ENCODE data around the gene GMDS. TPM values are rescaled to one million over a fixed set of nuclear protein-coding genes. Genes with fewer than 3 reads are reported as not detected.

The GMDS gene
- total RNA-seq, 1 donor from 2014 or later, result 44.5 TPM

DNA sequence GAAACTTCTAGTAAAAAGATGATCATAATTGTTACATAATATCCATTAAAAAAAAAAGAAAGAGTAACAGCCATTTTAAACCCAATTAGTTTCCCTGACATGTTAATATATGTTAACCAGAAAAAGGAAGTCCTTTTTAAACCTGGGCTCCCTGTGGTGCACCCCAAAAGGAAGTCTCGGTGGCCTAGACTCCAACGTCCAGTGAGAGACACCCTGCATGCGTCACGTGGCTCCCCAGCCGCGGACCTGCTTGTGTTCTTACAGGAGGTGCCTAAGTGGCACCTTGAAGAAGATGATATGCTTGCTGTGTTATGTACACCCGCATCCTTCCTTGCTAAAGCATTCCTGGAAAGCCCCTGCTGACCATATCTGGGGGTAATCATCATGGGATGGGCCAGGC is 585.6 kb downstream of the GMDS start:
- Mint-ChIP-seq H3K27me3 (ENCODE audit: insufficient read depth) (no peaks in the 10 kb centered on the region), H3K36me3 (ENCODE audit: low read depth) (no peaks in the 10 kb centered on the region), H3K4me3 (no peak overlapping the region), H3K4me1 (ENCODE audit: low read depth) (no peaks in the 10 kb centered on the region), H3K27ac (no peak overlapping the region), H3K9me3 (no peaks in the 10 kb centered on the region)
- intact Hi-C loops (cut with micrococcal nuclease), result no loop called here
- no peak for DNase-seq (ENCODE audit: low spot score)

DNA sequence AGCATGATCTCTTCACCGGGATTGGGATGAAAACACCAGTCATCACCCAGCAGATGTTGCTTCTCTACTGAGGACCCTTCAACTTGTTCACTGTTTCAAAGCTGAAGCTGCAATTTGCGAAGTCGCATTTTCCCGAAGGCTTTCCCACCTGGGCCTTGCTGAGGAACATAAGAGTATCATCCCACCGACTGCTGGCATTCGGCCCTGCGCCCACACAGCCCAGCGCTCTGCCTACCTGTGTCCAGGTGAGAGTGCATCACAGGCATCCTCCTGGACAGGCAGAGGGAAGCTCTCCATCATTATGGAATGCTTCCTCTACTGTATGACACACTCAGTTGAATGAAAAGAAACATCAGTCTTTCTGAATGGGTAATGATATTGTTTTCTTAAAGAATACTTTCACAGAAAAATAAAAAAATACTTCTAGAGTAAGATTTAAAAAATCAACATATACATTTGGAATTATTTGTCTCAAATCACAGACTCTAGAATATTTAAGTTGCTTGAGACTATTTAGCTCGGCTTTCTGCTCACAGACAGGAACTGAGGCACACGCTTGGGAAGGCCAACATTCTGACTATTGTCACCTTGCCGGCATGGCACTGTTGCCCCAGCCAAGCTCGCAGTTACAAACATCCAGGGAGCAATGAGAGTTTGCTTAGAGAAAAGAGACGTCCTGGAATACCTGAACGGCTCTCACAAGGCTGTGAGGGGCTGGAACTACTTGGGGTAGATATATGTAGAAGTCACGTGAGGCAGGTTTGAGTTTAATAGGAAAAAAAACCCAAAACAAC is 587.0 kb downstream of the GMDS start:
- no peaks in the 10 kb centered on the region for H3K4me1 Mint-ChIP-seq (ENCODE audit: low read depth)
- no peak for DNase-seq (ENCODE audit: low spot score)
- no peak overlapping the region for H3K4me3 Mint-ChIP-seq
- intact Hi-C loops (cut with micrococcal nuclease), result no loop called here
- H3K27me3 Mint-ChIP-seq (ENCODE audit: insufficient read depth), result no peaks in the 10 kb centered on the region
- no peaks in the 10 kb centered on the region for H3K36me3 Mint-ChIP-seq (ENCODE audit: low read depth)
- no peak overlapping the region for H3K27ac Mint-ChIP-seq
- no peaks in the 10 kb centered on the region for H3K9me3 Mint-ChIP-seq

DNA sequence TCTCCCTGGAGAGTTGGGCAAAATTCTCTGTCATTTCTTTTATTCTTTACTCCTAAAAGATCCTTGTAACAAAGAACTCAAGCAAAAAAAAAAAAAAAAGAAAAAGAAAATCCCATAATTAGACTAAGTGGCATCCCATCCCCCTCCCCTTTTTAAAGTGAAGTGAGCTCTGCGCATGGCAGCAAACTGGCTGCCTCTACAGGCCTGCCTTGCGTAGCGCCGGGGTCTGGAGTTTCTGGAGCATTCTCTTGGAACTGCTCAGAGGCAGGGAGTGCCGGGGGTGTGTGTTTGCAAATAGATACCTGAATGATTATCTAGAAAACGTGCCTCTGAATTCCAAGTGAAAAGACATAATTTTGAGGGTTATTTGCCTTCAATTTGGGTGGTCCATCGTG is 587.6 kb downstream of the GMDS start:
- Mint-ChIP-seq H3K36me3 (ENCODE audit: low read depth) (no peaks in the 10 kb centered on the region), H3K27me3 (ENCODE audit: insufficient read depth) (no peaks in the 10 kb centered on the region), H3K4me3 (no peak overlapping the region), H3K9me3 (no peaks in the 10 kb centered on the region), H3K4me1 (ENCODE audit: low read depth) (no peaks in the 10 kb centered on the region), H3K27ac (no peak overlapping the region)
- intact Hi-C loops (cut with micrococcal nuclease), result no loop called here
- DNase-seq (ENCODE audit: low spot score), result no peak

DNA sequence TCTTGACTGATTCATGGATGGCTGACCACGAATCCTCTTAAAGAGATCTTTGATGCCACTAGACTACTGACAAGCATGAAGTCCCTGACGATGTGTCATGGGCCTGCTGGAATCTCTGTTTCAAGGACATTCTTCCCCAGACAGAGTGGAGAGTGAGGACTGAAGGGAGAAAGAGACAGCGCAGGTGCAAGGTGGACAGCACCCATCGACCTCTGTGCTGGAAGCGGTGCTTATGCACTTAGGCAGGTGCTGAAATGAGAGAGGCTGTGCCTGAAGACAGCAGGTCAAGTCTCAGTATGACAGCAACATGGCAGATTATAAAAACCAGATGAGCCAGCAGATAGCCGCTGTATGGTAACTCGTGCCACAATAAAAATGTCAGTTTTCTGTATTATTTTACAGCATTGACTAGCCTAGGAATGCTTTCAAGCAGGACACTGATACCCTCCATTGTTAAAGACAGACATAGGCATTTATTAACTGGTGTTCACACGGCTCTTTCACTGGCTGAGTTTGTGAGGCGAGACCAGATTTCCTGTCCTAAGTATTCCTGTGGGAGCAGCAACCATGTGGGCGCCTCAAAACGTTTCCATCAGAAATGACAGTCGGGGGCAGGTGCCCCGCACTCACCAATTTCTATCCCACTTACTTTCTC is 588.2 kb downstream of the GMDS start:
- intact Hi-C loops (cut with micrococcal nuclease), result no loop called here
- no peaks in the 10 kb centered on the region for H3K4me1 Mint-ChIP-seq (ENCODE audit: low read depth)
- H3K36me3 Mint-ChIP-seq (ENCODE audit: low read depth), result no peaks in the 10 kb centered on the region
- no peaks in the 10 kb centered on the region for H3K9me3 Mint-ChIP-seq
- H3K27me3 Mint-ChIP-seq (ENCODE audit: insufficient read depth), result no peaks in the 10 kb centered on the region
- H3K27ac Mint-ChIP-seq, result no peak overlapping the region
- no peak for DNase-seq (ENCODE audit: low spot score)
- H3K4me3 Mint-ChIP-seq, result no peak overlapping the region

DNA sequence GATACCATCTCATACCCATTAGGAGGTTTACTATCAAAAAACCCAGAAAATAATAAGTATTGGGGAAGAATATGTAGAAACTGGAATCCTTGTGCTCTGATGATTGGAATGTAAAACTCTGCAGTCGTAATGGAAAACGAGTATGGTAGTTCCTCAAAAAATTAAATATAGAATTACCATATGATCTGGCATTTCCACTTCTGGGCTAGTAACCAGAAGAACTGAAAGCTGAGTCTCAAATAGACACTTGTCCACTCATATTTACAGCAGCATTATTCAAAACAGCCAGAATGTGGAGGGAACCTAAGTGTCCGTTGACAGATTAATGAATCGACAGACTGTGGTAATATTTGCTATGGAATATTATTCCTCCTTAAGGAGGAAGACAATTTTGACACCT is 591.4 kb downstream of the GMDS start:
- no peaks in the 10 kb centered on the region for H3K36me3 Mint-ChIP-seq (ENCODE audit: low read depth)
- H3K27me3 Mint-ChIP-seq (ENCODE audit: insufficient read depth), result no peaks in the 10 kb centered on the region
- intact Hi-C loops (cut with micrococcal nuclease), result no loop called here
- H3K4me3 Mint-ChIP-seq, result no peak overlapping the region
- H3K9me3 Mint-ChIP-seq, result no peaks in the 10 kb centered on the region
- H3K27ac Mint-ChIP-seq, result no peak overlapping the region
- no peaks in the 10 kb centered on the region for H3K4me1 Mint-ChIP-seq (ENCODE audit: low read depth)
- DNase-seq (ENCODE audit: low spot score), result no peak

DNA sequence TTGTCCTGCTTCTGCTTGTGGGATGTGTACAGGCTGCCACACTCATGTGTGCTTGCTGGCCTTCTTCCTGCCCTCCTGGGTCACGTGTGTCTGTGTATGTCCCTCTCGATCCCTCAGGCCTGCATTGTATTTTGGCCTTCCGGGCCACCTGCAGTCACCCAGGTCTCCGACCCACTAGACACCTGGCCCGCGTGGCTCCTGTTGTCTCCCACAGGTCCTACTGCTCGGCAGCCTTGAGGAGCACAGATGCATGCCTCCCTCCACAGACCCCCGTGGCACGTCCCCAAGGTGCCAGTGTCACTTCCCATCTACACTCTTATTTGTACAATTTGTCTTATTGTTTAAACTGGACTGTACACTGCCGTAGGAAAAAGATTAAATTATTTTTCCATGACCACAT is 592.6 kb downstream of the GMDS start:
- Mint-ChIP-seq H3K4me1 (ENCODE audit: low read depth) (no peaks in the 10 kb centered on the region), H3K36me3 (ENCODE audit: low read depth) (no peaks in the 10 kb centered on the region), H3K4me3 (no peak overlapping the region), H3K9me3 (no peaks in the 10 kb centered on the region), H3K27ac (no peak overlapping the region), H3K27me3 (ENCODE audit: insufficient read depth) (no peaks in the 10 kb centered on the region)
- DNase-seq (ENCODE audit: low spot score), result no peak
- intact Hi-C loops (cut with micrococcal nuclease), result no loop called here

DNA sequence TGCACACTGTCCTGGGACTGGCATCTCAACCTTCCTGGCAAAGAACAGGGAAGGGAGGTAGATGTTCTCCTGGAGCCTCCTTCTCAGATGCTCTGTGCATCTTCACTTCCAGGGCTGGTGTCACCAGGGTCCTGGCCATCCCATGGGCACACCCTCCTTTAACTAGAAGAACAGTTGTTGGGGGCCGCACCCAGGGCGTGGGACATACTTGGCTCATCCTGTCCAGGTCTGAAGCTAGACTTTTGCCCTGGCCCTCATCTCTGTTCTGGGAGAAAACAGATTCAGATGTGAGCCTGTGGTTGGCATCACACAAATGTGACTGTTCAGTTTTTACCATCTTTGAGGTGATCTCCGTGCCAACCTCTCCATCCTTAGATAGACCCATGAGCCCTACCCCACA is 594.0 kb downstream of the GMDS start:
- intact Hi-C loops (cut with micrococcal nuclease), result no loop called here
- Mint-ChIP-seq H3K4me1 (ENCODE audit: low read depth) (no peaks in the 10 kb centered on the region), H3K36me3 (ENCODE audit: low read depth) (no peaks in the 10 kb centered on the region), H3K4me3 (no peak overlapping the region), H3K9me3 (no peaks in the 10 kb centered on the region), H3K27me3 (ENCODE audit: insufficient read depth) (no peaks in the 10 kb centered on the region), H3K27ac (no peak overlapping the region)
- no peak for DNase-seq (ENCODE audit: low spot score)

DNA sequence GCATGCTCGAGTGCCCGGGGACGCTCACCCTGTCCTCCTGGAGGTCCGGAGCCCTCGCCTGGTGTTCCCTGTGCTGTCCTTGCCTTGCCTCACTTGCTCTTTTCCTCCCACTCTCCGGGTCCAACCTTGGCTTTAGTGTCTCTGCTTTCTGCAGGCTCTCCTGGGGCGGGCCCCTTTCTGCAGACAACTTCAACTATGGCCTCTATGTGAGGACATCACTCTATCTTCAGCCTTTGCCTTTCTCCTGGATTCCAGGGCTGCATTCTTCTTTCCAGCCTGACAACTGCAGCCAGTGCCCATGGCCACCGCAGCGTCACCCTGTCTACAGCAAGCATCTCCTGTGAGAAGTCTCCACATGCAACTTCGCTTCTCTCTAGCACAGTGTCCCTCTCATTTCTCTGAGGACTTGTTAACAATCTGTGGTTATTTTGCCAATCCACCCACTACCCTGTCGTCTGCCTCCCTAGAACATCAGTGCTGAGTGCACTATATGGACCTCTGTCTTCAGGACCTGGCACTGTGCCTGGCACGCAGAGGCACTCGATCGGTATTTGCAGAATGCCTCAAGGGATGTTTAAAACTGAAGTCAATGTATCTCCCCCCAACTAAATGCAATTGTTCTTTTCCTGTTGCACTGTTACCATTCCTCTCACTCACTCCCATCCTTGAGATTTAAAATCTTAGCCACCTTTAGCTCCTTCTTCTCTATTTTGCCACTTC is 599.8 kb downstream of the GMDS start:
- Mint-ChIP-seq H3K27ac (no peak overlapping the region), H3K9me3 (no peaks in the 10 kb centered on the region), H3K4me1 (ENCODE audit: low read depth) (no peaks in the 10 kb centered on the region), H3K27me3 (ENCODE audit: insufficient read depth) (no peaks in the 10 kb centered on the region), H3K4me3 (no peak overlapping the region), H3K36me3 (ENCODE audit: low read depth) (no peaks in the 10 kb centered on the region)
- intact Hi-C loops (cut with micrococcal nuclease), result no loop called here
- DNase-seq (ENCODE audit: low spot score), result no peak

DNA sequence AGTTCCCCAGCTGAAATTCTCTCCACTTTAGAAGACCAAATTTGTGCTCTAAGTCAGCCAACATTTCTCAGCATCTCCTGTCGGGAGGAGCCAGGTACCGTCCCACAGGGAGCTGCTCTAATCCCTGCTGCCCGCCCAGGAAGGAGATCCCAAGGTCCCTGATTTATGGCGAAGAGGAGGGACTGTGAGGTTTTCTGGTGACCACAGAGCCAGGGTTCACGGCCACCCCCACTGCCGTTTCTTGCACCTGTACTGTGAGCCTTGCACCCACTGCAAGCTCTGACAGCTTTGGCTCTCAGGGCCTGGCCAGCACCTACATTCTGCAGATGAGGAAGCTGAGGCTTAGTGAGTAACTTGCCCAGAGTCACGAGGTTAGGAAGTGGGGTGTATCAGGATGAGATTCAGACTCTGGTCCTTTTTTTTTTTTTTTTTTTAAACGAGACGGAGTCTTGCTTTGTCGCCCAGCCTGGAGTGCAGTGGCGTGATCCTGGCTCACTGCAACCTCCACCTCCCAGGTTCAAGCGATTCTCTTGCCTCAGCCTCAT is 600.8 kb downstream of the GMDS start:
- Mint-ChIP-seq H3K27me3 (ENCODE audit: insufficient read depth) (no peaks in the 10 kb centered on the region), H3K9me3 (no peaks in the 10 kb centered on the region), H3K36me3 (ENCODE audit: low read depth) (no peaks in the 10 kb centered on the region), H3K27ac (no peak overlapping the region), H3K4me3 (no peak overlapping the region), H3K4me1 (ENCODE audit: low read depth) (no peaks in the 10 kb centered on the region)
- DNase-seq (ENCODE audit: low spot score), result no peak
- intact Hi-C loops (cut with micrococcal nuclease), result no loop called here

DNA sequence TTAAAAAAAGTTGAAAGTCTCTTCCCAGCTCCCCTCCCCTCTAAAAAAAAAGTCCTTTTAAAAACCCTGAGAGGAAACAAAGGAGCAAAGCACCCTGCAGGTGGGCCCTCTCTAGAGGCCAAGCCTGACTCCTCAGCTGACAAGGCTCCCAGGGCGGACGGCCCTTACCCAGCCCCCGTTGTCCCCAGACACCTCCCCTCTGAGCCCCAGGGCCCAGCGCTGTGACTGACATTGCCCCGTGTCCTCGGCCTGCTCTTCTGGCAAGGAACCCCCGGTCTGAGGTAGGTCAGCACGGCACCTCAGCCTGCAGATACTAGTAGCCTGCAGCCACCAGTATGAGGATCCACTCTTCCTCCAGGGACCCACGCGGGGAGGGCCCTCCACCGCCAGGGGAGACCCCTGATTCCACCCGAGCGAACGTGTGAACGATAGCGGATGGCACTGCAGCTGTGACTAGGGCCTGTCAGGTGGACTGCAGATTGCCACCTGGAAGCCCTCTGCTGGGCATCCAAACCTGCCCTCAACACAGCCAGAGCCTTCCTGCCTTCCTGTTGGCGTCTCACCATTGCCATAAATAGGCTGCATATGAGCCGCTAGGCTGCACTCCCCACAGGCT is 601.5 kb downstream of the GMDS start:
- intact Hi-C loops (cut with micrococcal nuclease), result no loop called here
- Mint-ChIP-seq H3K27me3 (ENCODE audit: insufficient read depth) (no peaks in the 10 kb centered on the region), H3K36me3 (ENCODE audit: low read depth) (no peaks in the 10 kb centered on the region), H3K27ac (no peak overlapping the region), H3K9me3 (no peaks in the 10 kb centered on the region), H3K4me1 (ENCODE audit: low read depth) (no peaks in the 10 kb centered on the region), H3K4me3 (no peak overlapping the region)
- no peak for DNase-seq (ENCODE audit: low spot score)

DNA sequence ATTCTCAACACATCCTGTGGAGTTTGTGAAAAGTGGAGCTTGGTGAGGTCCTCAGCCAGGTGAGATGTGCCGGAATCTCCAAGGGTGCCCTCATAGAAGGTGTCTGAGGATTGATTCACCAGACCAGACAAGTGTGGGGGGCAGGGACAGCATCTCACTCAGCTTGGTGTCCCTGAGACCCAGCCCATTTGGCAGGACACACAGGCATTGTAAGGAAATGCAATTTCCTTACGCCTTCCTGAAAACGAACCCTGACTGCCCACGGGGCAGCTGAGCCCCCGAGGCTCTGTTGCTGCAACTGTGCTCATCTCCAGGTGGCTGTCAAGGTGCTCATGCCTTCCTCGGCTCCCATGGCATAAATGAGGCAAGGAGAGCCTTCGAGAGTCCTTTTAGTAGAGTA is 602.3 kb downstream of the GMDS start:
- Mint-ChIP-seq H3K4me3 (no peak overlapping the region), H3K27ac (no peak overlapping the region), H3K4me1 (ENCODE audit: low read depth) (no peaks in the 10 kb centered on the region), H3K27me3 (ENCODE audit: insufficient read depth) (no peaks in the 10 kb centered on the region), H3K36me3 (ENCODE audit: low read depth) (no peaks in the 10 kb centered on the region), H3K9me3 (no peaks in the 10 kb centered on the region)
- no peak for DNase-seq (ENCODE audit: low spot score)
- intact Hi-C loops (cut with micrococcal nuclease), result no loop called here

DNA sequence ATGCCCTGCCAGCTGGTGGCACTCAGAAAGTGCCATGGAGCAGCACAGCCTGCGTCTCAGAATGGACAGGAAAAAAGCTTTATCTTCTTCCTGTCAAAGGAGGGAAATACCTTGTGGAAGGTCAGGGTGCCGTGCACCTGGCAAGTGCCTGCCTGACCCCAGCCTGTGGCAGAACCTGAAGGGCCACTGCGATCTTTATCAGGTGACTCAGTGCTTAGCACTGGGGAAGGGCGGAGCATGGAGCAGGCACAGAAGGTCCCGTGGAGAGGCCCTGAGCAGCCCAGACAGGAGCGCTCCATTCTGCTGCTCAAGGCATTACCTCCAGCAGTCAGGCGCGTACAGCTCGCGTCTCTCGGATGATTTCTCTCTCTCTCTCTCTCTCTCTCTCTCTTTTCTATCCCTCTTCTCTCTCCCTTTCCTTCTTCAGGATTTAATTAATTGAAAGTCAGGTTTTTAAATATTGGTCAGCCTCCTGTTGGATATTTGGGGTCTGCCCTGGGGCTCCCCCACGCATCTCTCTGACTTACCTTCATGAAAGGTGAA is 604.0 kb downstream of the GMDS start:
- no peak for DNase-seq (ENCODE audit: low spot score)
- H3K36me3 Mint-ChIP-seq (ENCODE audit: low read depth), result no peaks in the 10 kb centered on the region
- no peak overlapping the region for H3K4me3 Mint-ChIP-seq
- H3K27ac Mint-ChIP-seq, result no peak overlapping the region
- no peaks in the 10 kb centered on the region for H3K4me1 Mint-ChIP-seq (ENCODE audit: low read depth)
- intact Hi-C loops (cut with micrococcal nuclease), result no loop called here
- no peaks in the 10 kb centered on the region for H3K9me3 Mint-ChIP-seq
- no peaks in the 10 kb centered on the region for H3K27me3 Mint-ChIP-seq (ENCODE audit: insufficient read depth)

Data from activated T-helper 1 cell treated with anti-CD3 and anti-CD28 coated beads, Interleukin-12 subunit alpha, Interleukin-12 subunit beta, Interleukin-2, Interleukin-4 antibody, amounts not matched to agents 30 ng/mL and 10 ng/mL and 1 ng/mL, durations not matched to agents 14 hours and 24 hours and 36 hours (primary cell).